Measurements from ENCODE around the gene CCT7. TPM values are rescaled to one million over a fixed set of nuclear protein-coding genes. Genes with fewer than 3 reads are reported as not detected.
A peak's percentile ranks its signal among the peaks of the same experiment; 100 is the strongest.

The CCT7 gene
- total RNA-seq, 2 donors from 2014 or later: 305 to 384 TPM

- peaks cover 4% of the 10 kb centered on the region for H3K27me3 Mint-ChIP-seq (ENCODE audit: low read depth)
- ATAC-seq (replicated peaks in 1 of 2): peak; percentile 69 to 75
Observed at GRCh38 chr2:73212448-73213176, 21.5 kb upstream of the CCT7 start.

GRCh38 chr2:73214120-73215035 is 19.7 kb upstream of the CCT7 start, which contains the start of gene SMYD5:
SMYD5 (plus strand) TSS chr2:73214245; CDS start chr2:73214267, 22 bp downstream.
- H3K27ac Mint-ChIP-seq: peak within 1 kb of the TSS; percentile 46
- ATAC-seq (replicated peaks in 1 of 2): peak; percentile 93 to 94
- H3K4me1 Mint-ChIP-seq (ENCODE audit: low read depth): peaks cover 44% of the 10 kb centered on the region
- peak within 1 kb of the TSS; percentile 93 to 97 for H3K4me3 Mint-ChIP-seq
- H3K27me3 Mint-ChIP-seq (ENCODE audit: low read depth): no peaks in the 10 kb centered on the region
- no peaks in the 10 kb centered on the region for H3K9me3 Mint-ChIP-seq
- H3K36me3 Mint-ChIP-seq (ENCODE audit: insufficient read depth in 2 of 2): peaks cover 1 to 2% of the 10 kb centered on the region in 2 donors
- peak; percentile 96 for DNase-seq

More at GRCh38 chr2:73212448-73213176, 21.5 kb upstream of the CCT7 start:
- Mint-ChIP-seq H3K4me3 (peak overlapping the region in 1 of 2 donors; percentile 93), H3K27ac (no peak overlapping the region), H3K4me1 (ENCODE audit: low read depth) (peaks cover 40% of the 10 kb centered on the region), H3K9me3 (no peaks in the 10 kb centered on the region), H3K36me3 (ENCODE audit: insufficient read depth in 2 of 2) (peaks cover 1 to 2% of the 10 kb centered on the region in 2 donors)
- DNase-seq: peak; percentile 82 to 83

- ATAC-seq (replicated peaks in 1 of 2): no peak
- H3K27me3 Mint-ChIP-seq (ENCODE audit: low read depth): no peaks in the 10 kb centered on the region
- peak overlapping the region; percentile 93 to 97 for H3K4me3 Mint-ChIP-seq
- peaks cover 1 to 2% of the 10 kb centered on the region in 2 donors for H3K36me3 Mint-ChIP-seq (ENCODE audit: insufficient read depth in 2 of 2)
- no peaks in the 10 kb centered on the region for H3K9me3 Mint-ChIP-seq
- peaks cover 44% of the 10 kb centered on the region for H3K4me1 Mint-ChIP-seq (ENCODE audit: low read depth)
- no peak for DNase-seq
- peak overlapping the region; percentile 40 for H3K27ac Mint-ChIP-seq
Observed at GRCh38 chr2:73215254-73215653, 18.9 kb upstream of the CCT7 start.

- H3K4me3 Mint-ChIP-seq: no peak overlapping the region
- H3K4me1 Mint-ChIP-seq (ENCODE audit: low read depth): peaks cover 44% of the 10 kb centered on the region
- H3K27me3 Mint-ChIP-seq (ENCODE audit: low read depth): no peaks in the 10 kb centered on the region
- peak overlapping the region; percentile 61 for H3K27ac Mint-ChIP-seq
- ATAC-seq (replicated peaks in 1 of 2): no peak
- no peak for DNase-seq
- H3K9me3 Mint-ChIP-seq: no peaks in the 10 kb centered on the region
- H3K36me3 Mint-ChIP-seq (ENCODE audit: insufficient read depth in 2 of 2): peaks cover 1 to 2% of the 10 kb centered on the region in 2 donors
Observed at GRCh38 chr2:73217160-73217559, 16.9 kb upstream of the CCT7 start.

GRCh38 chr2:73217826-73218225 is 16.3 kb upstream of the CCT7 start:
- peaks cover 1 to 2% of the 10 kb centered on the region in 2 donors for H3K36me3 Mint-ChIP-seq (ENCODE audit: insufficient read depth in 2 of 2)

GRCh38 chr2:73218298-73218697 is 15.8 kb upstream of the CCT7 start:
- Mint-ChIP-seq H3K4me1 (ENCODE audit: low read depth) (peaks cover 38% of the 10 kb centered on the region), H3K27me3 (ENCODE audit: low read depth) (no peaks in the 10 kb centered on the region), H3K36me3 (ENCODE audit: insufficient read depth in 2 of 2) (peaks cover 1 to 2% of the 10 kb centered on the region in 2 donors), H3K4me3 (no peak overlapping the region), H3K27ac (no peak overlapping the region), H3K9me3 (no peaks in the 10 kb centered on the region)
- no peak for ATAC-seq (replicated peaks in 1 of 2)
- DNase-seq: no peak

More at GRCh38 chr2:73217826-73218225, 16.3 kb upstream of the CCT7 start:
- ATAC-seq (replicated peaks in 1 of 2) (no peak), DNase-seq (no peak)
- Mint-ChIP-seq H3K27me3 (ENCODE audit: low read depth) (no peaks in the 10 kb centered on the region), H3K9me3 (no peaks in the 10 kb centered on the region), H3K4me1 (ENCODE audit: low read depth) (peaks cover 43% of the 10 kb centered on the region), H3K27ac (no peak overlapping the region), H3K4me3 (no peak overlapping the region)

GRCh38 chr2:73223821-73224220 is 10.3 kb upstream of the CCT7 start:
- no peak for DNase-seq
- H3K4me1 Mint-ChIP-seq (ENCODE audit: low read depth): peaks cover 8% of the 10 kb centered on the region
- no peak overlapping the region for H3K4me3 Mint-ChIP-seq
- ATAC-seq (replicated peaks in 1 of 2): no peak
- H3K27ac Mint-ChIP-seq: no peak overlapping the region
- no peaks in the 10 kb centered on the region for H3K27me3 Mint-ChIP-seq (ENCODE audit: low read depth)
- H3K36me3 Mint-ChIP-seq (ENCODE audit: insufficient read depth in 2 of 2): no peaks in the 10 kb centered on the region
- H3K9me3 Mint-ChIP-seq: no peaks in the 10 kb centered on the region

GRCh38 chr2:73225513-73226360 is 8.4 kb upstream of the CCT7 start:
- H3K36me3 Mint-ChIP-seq (ENCODE audit: insufficient read depth in 2 of 2): no peaks in the 10 kb centered on the region
- H3K4me1 Mint-ChIP-seq (ENCODE audit: low read depth): peaks cover 8% of the 10 kb centered on the region
- H3K27me3 Mint-ChIP-seq (ENCODE audit: low read depth): no peaks in the 10 kb centered on the region
- ATAC-seq (replicated peaks in 1 of 2) (no peak), DNase-seq (no peak)
- peak overlapping the region; percentile 28 for H3K27ac Mint-ChIP-seq
- H3K4me3 Mint-ChIP-seq: no peak overlapping the region
- H3K9me3 Mint-ChIP-seq: no peaks in the 10 kb centered on the region

GRCh38 chr2:73227086-73227485 is 7.0 kb upstream of the CCT7 start:
- H3K4me1 Mint-ChIP-seq (ENCODE audit: low read depth): peaks cover 8% of the 10 kb centered on the region
- no peak for ATAC-seq (replicated peaks in 1 of 2)
- H3K4me3 Mint-ChIP-seq: no peak overlapping the region
- no peak overlapping the region for H3K27ac Mint-ChIP-seq
- H3K9me3 Mint-ChIP-seq: no peaks in the 10 kb centered on the region
- no peaks in the 10 kb centered on the region for H3K36me3 Mint-ChIP-seq (ENCODE audit: insufficient read depth in 2 of 2)
- no peaks in the 10 kb centered on the region for H3K27me3 Mint-ChIP-seq (ENCODE audit: low read depth)
- no peak for DNase-seq

GRCh38 chr2:73228631-73229030 is 5.5 kb upstream of the CCT7 start:
- no peak for DNase-seq
- ATAC-seq (replicated peaks in 1 of 2): no peak
- Mint-ChIP-seq H3K36me3 (ENCODE audit: insufficient read depth in 2 of 2) (no peaks in the 10 kb centered on the region), H3K27me3 (ENCODE audit: low read depth) (no peaks in the 10 kb centered on the region), H3K27ac (no peak overlapping the region), H3K9me3 (no peaks in the 10 kb centered on the region), H3K4me1 (ENCODE audit: low read depth) (peaks cover 5% of the 10 kb centered on the region), H3K4me3 (no peak overlapping the region)

GRCh38 chr2:73232403-73233153 is 1.5 kb upstream of the CCT7 start:
- Mint-ChIP-seq H3K36me3 (ENCODE audit: insufficient read depth in 2 of 2) (peaks cover 3 to 8% of the 10 kb centered on the region in 2 donors), H3K9me3 (no peaks in the 10 kb centered on the region), H3K27me3 (ENCODE audit: low read depth) (no peaks in the 10 kb centered on the region), H3K4me1 (ENCODE audit: low read depth) (peaks cover 29% of the 10 kb centered on the region), H3K4me3 (peak overlapping the region; percentile 96 to 97), H3K27ac (peak overlapping the region; percentile 6)
- DNase-seq (peak; percentile 39 to 45), ATAC-seq (replicated peaks in 1 of 2) (no peak)
